HG03097 (cell line): ENCODE measurements around the gene LHX4.

Experiments
- ATAC-seq: cut with Tn5 transposase; IDR thresholded peaks from one replicate; pipeline ENCODE4 v1.9.1; 2021; ENCODE audit not compliant: unreplicated experiment, low FRiP score

The LHX4 gene

DNA sequence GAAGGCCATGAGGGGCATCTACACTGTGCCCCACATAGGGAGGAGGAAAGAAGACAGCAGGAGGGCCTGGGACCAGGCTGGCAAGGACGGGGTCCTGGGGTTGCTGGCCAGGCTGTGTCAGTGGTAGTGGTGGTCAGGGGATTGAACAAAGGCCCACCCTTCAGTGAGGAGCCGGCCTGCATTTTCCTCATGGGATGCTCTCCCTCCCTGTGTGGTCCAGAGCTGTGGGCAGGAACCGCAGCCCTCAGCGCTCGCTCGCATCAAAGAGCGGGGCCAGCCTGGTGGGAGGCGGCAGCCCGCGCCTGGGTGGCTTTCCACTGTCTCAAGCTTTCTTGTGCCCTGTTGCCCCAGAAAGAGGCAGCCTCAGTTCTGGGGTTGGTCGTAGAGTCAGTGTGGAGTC, 24.8 kb downstream of the LHX4 start:
- no peak for ATAC-seq

DNA sequence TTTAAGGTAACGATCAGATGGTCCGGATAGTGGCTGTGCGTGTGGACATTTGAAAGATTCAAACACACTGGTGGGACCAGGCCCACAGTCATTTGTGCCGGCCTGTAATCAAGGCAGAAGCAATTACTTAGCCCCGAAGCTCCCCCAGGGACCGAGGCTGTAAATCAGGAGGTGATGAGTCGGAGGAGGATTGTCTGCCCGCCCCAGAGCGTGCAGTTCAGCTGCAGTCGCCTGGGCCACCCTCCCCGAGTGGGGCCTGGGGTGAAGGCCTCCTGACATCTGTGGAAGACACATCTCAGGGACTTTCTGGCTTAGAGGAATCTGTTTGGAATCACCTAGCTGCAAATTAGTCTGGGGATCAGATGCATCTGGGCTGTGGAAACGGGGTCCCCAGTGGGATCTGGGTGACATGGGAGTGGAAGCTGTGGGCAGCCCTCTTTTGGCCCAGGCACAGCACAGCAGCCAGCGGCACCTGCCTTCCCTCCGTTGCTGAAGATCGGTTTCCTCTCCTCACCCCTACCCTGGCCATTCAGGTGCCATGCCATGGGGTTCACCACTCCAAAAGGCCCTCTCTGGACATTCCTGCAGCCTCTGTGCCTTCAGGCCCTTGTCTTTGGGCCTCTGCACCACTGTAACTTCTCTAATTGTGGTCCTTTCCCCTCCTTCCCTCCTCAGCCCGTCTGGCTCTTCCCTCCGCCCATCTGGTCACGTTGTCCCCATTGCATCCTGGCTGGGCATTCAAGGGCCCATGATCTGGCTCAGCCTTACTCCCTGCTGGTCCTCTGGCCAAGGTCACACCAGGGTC, 25.7 kb downstream of the LHX4 start:
- no peak for ATAC-seq

DNA sequence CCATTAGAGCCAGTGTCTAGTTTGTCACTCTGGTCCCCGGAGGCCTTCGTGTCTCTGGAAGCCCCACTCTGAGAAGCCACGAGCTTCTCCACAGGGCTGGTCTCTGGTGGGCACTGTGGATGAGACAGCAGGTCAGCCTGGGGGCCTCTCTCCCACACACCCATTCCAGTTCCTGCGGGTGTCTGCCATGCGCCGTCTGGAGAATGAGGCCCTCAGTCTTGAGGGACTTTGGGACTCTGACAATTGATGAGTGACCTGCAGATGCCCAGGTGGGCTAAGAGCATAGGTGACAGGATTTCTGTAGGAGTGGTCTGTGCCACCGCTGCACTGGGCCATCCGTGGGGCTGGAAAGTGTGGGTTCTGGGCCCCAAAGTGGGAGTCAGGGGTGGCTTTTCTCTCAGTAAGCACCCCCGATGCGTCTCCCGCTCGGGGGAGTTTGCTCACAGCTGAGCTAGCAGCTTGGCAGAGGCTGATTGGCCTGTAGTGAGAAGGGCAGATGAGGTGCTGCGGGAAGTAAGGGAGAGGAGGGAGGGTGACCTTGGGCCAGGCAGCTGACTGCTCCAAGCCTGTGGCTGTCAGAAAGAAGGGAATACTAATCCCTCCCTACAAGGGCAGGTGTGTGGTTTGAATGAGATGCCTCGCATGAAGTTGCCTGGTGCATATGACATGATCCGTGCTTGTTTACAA, 26.4 kb downstream of the LHX4 start:
- no peak for ATAC-seq

DNA sequence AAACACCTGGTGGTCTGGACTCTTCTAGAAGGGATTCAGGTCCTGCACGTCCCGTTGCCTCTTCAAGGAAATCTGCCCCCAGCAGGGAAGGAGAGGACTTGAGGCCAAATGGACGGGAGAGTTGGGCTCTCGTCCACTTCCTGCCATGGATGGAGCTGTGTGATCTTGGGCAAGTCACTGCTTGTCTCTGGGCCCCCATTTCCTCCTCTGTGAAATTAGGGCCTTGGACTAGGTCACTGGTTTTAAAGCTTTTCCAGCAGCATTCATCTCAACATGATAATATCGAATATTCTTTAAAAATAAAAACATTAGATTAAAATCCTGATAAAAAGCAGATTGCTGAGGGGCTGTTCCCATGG, 26.9 kb downstream of the LHX4 start:
- ATAC-seq = no peak

DNA sequence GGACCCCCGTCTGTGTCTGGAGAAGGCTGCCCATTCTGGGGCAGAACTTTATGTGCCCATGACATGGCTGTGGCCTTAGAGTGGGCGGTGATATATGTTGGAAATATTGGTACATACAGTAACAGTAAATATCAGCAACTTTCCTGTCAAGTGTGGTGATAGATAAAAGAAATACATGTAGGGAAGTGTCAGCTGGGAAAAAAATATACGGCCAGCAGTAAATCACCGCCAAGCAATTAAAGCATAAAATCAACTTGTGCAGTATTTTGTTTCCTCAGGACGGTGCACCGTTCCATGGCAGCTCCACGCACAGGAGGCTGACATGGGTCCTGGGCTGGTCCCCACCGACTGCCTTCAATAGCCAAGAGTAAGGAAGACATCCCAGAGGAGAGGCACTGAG, 27.4 kb downstream of the LHX4 start:
- no peak for ATAC-seq

DNA sequence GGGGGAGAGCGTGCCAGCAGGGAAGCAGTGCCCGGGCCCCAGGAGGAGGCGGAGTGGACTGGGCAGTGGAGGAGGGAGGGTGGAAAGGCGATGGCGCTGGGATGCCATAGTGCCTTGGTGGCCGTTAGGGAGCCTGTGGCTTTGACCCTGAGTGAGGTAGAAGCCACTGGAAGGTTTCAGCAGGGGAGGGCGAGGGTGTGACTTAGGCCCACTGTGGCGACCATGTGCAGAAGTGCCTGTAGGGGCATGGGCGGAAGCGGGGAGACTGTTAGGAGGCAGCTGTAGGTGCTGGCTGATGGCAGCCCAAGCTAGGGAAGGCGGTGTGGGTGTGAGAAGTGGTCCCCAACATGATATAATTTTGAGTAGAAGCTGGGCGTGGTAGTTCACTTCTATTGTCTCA, 28.2 kb downstream of the LHX4 start:
- ATAC-seq = no peak

DNA sequence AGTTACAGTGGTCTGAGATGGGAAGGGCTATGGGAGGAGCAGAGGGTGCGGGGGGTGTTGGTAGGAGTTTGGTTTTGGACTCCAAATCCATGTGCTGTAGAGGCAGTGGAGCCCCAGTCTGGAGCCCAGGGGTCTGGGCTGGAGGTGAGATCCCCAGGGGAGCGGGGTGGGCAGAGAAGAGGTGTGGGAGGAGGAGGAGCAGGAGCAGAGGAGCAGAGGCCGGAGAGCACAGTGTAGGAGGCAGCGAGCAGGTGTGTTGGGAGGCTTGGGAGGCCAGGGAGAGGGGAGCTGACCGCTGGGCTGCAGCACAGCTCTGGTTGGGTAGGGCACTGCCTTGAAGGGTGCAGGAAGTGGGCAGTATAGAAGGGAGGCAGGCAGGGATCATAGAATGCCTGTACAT, 28.9 kb downstream of the LHX4 start:
- ATAC-seq = no peak

DNA sequence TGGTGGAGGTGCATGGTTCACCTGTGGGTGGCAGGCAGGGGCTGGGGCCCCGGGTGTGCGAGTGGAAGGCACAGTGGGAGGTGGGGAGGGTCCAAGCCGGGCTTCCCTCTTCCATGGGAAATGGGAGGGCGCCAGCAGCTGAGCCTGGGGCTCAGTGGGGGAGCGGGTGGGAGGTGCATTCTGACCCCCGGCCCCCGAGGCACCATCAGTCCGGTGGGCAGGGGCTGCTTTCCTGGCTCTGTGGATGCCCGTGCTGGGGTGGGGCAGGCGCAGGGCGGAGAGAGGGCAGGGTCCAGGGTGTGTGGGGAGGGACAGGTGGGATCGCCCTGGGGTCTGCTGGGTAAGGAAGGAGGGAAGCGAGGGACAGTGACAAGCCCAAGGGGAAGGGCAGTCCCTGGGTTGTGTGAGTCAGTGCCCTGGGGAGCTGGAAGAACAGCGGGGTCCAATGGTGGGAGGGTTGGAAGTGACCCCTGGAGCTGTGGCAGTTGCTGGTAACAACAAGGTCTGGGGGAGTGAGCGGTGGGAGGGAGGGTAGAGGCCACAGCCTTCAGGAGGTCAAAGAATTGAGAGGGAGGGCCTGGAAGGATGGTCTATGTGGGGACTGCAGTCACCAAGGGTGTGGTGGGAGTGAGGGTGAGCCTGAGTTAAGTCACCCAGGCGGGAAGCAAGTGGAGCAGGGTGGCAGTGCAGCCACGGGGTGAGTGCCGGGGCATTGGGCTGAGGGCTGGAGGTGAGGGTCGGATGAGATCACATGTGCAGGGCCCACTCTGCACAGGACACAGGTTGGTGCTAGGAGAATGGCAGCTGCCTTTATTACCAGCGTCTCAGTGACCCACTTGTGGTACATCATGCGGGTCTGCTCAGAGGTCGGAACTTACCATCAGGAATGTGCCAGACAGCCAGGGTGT, 29.6 kb downstream of the LHX4 start:
- no peak for ATAC-seq

DNA sequence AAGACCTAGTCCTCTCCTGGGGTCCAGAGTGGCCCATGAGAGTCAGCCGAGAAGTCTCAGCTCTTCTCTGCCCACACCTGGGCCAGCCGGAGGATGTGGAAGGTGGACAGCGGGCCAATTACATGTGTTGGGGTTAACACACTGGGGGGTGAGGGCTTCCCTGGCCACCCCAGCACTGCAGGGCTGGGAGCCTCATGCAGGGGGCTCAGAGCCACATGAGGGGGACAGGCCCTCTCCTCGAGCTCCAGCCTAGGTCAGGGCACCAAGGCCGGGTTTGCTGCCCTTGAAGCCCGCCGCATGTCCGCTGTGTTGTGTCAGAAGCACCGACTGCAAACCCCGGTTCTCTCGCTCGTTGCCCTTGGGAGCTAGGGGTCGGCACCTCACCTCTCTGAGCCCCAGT, 30.5 kb downstream of the LHX4 start:
- no peak for ATAC-seq

DNA sequence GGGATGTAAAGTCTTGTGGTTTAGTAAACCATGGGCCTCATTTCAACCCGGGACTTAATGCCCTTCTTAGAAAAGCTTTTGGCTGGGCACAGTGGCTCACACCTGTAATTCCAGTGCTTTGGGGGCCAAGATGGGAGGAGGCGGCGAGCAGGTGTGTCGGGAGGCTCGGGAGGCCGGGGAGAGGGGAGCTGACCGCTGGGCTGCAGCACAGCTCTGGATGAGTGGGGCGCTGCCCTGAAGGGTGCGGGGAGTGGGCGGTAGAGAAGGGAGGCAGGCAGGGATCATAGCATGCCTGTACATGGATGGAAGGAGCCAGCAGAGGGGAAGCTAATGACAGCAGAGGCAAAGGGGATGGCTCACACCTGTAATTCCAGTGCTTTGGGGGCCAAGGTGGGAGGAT, 31.0 kb downstream of the LHX4 start:
- ATAC-seq = no peak

DNA sequence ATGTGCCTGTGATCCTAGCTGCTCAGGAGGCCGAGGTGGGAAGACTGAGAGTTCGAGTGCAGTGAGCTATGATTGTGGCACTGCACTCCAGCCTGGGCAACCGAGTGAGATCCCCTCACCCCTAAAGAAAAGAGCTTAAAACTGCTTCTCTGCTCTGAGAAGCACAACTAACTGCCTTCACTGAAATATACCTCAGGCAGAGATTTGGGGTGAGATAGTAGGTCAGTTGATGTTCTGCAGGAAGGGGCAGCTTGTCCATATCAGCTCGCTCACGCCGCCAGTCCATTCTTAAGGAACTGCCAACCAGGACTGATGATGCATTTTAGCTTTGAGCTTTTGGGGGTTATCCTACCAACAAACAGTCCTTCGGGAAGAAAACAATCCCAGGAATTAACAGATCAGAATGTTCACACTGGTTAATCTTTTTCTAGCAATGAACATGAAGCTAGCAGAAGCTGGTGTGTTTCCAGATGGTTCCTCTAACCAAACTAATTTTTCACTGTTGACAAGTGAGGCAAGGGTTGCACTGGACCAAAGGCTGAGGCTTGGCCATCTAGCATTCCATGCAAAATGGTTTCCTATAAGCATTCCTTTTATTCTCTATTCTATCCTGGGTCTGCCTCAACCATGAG, 31.6 kb downstream of the LHX4 start:
- no peak for ATAC-seq

DNA sequence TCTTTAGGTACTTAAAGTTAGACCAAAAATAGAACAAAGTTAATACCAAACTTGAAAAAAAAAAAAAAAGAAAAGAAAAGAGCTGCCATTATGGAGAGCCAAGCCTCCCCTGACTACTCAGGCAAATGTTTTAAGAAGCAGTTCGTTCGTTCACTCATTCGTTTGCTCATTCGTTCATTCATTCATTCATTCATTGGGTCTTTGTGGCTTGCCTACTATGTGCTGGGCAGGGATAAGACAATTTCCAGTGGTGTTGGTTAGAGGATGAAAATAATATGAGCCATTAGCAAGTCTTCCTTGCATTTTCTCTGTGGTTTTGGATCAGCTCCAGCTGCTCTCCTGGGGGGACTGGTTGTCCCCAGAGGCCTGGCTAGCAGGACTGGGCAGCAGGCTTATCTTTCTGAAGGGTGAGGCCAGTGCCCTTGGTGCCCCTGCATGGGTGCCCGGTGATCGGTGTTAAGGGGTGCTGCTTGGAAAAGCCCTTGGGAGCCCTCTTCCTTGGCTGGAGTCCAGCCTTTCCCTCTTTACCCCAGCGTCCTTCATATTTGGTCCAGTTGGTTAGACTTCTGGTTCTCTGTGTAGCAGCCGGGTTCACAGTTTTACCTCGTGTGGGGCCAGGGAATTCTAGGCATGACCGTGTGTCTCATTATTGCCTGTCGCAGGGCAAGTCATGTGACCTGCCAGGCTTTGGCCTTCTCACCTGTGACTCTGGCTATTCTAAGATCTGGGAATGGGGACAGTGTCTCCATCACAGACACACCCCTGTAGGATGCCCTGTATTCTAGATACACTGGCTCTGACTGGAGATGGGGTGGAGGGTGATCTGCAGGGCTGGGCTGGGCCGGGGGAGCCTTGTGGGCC, 32.8 kb downstream of the LHX4 start:
- no peak for ATAC-seq

DNA sequence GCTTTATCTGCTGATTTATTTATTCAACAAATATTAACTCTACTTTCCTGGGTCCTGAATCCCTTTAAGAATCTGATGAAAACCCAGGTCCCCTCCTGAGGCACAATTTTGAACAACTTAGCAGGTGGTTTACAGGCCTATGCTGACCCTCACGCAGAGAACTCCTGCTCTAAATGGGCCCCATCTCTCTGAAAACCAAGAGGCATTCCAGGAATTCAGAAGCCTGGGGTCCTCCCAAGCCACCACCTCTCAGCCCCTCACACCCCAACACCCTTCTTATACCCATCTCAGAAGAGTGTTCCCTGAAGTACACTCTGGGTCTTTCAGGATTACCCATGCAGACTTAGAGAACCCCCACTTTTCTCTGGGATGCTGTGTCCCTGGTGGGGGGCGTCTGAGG, 34.5 kb downstream of the LHX4 start:
- ATAC-seq = no peak

DNA sequence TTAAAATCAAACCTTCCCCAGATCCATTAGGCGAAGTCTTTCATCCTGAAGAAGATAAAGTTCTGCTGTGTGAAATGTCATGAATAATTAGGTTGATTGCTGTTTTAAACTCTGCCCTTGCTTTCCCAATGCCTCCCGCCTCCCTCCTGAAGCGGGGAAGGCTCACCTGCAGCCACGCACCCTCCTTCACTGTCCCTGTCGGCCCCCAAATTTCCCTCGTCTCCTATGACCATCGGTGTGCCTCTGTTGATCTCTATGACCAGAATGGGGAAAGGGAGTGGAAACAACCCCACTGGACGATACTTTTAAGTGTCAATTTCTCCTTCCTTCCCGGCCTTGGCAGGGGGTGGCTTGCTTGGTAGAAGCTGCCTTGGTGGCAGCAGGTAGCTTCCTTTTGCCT, 35.1 kb downstream of the LHX4 start:
- no peak for ATAC-seq

DNA sequence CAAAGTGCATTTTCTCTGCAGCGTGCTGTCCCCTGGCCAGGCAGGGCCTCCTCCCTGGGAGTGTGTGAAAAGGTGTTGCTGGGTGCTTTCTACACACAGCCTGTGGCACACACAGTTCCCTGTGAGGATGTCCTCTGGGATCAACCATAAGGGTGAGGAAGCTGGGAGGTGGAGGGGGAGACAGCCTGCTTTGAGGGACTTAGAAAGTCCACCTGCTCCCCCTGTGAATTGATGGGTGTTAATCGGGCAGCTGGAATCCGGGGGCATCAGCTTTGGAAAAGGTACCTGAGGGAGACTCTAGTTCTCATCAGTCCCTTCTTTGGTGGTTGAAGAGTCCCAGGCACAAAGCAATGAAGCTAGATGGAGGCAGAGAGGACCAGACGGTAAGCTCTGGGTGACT, 35.8 kb downstream of the LHX4 start:
- no peak for ATAC-seq

DNA sequence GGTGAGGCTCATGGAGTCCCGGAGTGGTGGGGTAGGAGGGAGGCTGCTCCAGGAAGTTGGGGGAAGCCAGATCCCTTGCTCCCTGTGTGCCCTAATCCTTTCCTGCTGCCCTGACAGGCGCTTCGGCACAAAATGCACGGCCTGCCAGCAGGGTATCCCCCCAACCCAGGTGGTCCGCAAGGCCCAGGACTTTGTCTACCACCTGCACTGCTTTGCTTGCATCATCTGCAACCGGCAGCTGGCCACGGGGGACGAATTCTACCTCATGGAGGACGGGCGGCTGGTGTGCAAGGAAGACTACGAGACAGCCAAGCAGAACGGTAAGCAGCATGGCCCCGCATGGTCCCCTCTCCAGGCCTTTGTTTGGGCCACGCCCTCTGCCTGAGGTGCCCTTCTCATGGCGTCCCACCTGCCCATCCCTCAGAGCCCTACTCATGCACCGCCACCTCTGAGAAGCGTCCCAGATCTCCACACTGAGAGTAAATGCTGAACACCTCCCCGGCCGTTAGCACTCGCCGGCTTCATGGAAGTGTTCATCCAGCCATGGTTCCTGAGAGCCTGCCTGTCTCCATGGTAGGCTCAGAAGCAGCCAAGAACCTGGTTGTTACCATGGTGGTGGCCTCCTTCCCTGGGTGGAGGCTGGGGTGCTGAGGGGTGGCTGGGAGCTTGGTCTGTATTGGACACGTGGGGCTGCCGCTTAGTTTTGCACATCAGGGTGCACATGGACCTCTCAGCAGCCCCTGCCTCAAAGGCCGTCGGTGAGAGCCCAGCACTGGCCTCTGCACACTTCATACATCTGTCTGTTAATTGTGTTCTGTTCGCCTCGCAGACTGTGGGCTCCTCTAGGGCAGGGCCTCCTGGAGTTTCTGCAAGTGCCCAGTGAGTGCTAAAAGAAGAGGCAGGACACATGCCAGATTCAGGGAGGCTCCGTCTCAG, 36.5 kb downstream of the LHX4 start:
- no peak for ATAC-seq

DNA sequence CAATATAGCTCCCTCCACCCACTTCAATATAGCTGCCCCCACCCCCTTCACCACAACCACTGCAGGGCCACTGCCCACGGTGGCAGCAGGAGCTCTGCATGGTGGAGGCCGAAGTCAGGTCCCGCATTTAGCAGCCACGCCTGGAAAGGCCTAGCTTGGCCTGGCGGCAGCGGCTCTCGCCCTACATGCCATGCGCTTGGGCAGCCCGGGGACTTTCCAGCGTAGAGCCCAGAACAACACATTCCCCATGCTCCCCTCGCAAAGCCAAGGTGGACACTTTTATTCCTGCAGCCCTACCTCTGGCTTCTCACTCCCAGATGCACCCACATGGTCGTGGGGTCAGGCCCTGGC, 37.1 kb downstream of the LHX4 start:
- no peak for ATAC-seq

DNA sequence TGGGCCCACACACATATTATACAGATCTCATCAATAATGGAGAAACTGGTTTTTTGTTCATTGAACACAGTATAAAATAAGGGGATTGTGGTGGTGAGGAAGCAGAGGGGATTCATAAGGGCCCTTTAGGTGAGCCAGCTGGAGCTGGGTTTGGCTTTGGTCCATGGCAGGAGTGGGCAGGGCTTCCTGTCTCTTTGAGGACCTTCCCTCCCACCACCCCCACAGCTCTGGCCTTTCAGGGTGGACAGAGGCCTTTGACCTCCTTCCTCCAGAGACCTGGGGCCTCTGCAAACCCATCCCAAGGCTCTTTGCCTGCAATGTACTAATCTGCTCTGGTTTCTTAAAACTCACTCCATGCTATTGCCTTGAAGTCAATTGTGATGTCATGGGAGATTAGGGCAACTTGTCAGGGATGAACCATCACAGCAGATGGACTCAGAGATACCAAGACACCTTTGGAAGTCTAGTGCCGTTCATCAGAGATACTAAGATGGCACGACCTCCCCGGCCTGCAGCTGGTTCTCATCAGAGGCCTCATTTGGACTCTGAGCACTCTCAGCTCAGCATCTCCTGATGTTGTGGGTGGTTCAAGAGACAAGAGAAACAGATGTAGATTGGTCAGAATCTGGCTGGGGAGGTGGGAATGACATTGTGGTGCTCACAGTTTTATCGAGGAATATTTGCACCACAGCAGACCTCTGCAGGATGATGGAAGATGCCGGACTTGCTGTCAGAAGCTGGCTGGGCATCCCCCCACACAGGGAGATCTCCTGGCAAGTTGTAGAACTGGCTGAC, 37.9 kb downstream of the LHX4 start:
- no peak for ATAC-seq
